ENCODE results near the gene ATP6AP1. TPM values are rescaled to one million over a fixed set of nuclear protein-coding genes. Genes with fewer than 3 reads are reported as not detected.

ATP6AP1 gene
- total and polyA plus RNA-seq, 2 donors (not counting 3 experiments of a cell fraction or from before 2014, with no cell fraction given) = 145 to 322 TPM

GRCh38 chrX:154458954-154459778, 30.7 kb downstream of the ATP6AP1 start:
- Histone ChIP-seq H3K4me1 (ENCODE audit: control insufficient read depth, extremely low read depth, insufficient read depth, low read length) (peaks cover 7% of the 10 kb centered on the region), H3K9ac (replicated peaks; ENCODE audit: extremely low read depth, insufficient read depth, low read length) (peak overlapping the region; percentile 31), H2AFZ (ENCODE audit: low read depth, low read length) (no peak overlapping the region), H3K27ac (ENCODE audit: insufficient read depth, low read depth, low read length) (no peak overlapping the region), H3K36me3 (ENCODE audit: control insufficient read depth in 2 of 2, extremely low read depth in 1 of 2, insufficient read depth in 2 of 2, low read length in 2 of 2) (peaks cover 0 to 7% of the 10 kb centered on the region in 2 experiments), H3K27me3 (ENCODE audit: control insufficient read depth in 2 of 2, insufficient read depth in 2 of 2, low read length in 2 of 2) (no peaks in the 10 kb centered on the region), H3K4me3 (replicated peaks in 1 of 3; ENCODE audit: insufficient read depth in 1 of 3, low read depth in 1 of 3, low read length in 3 of 3) (peak overlapping the region; percentile 73 to 81 (median 76)), H3K79me2 (ENCODE audit: control insufficient read depth, insufficient read depth, low read length) (peaks cover 25% of the 10 kb centered on the region), H3K9me3 (replicated peaks; ENCODE audit: control insufficient read depth, insufficient read depth, low read length) (no peaks in the 10 kb centered on the region), H3K9me1 (replicated peaks; ENCODE audit: control insufficient read depth, extremely low read depth, insufficient read depth, low read length) (no peaks in the 10 kb centered on the region), H4K20me1 (replicated peaks; ENCODE audit: control insufficient read depth, extremely low read depth, insufficient read depth, low read length) (no peaks in the 10 kb centered on the region), H3K4me2 (ENCODE audit: insufficient read depth, low read length) (peak overlapping the region; percentile 70)
- dilution Hi-C loops (cut with MboI; ENCODE audit: extremely low pct_ligation_motif_present, low sequenced_read_pairs) (no loop called here), intact Hi-C loops (cut with micrococcal nuclease) (loop anchor here (2.0 kb wide), 1 partner anchor 20 kb away; the partner anchor contains the start of gene LAGE3)
- no peak for TF ChIP-seq MAX (IDR thresholded peaks at IDR 0.05; ENCODE audit: insufficient read depth, insufficient read length)
- TF ChIP-seq POLR2AphosphoS5 (IDR thresholded peaks at IDR 0.05; ENCODE audit: insufficient read depth, low read depth, low read length) = no peak
- TF ChIP-seq FOS (IDR thresholded peaks at IDR 0.05; ENCODE audit: borderline replicate concordance, insufficient read depth, low read length) = no peak
- no peak for TF ChIP-seq MYC (IDR thresholded peaks at IDR 0.05; ENCODE audit: low read depth, low read length)
- TF ChIP-seq POLR2A (IDR thresholded peaks at IDR 0.05; ENCODE audit: low read depth, low read length) = no peak
- TF ChIP-seq GATA2 (IDR thresholded peaks at IDR 0.05; ENCODE audit: insufficient read depth, insufficient read length, low read depth, low read length) = no peak
- no peak for TF ChIP-seq EZH2 (IDR thresholded peaks at IDR 0.05; ENCODE audit: borderline replicate concordance, low read depth, low read length, severe bottlenecking)
- no peak for TF ChIP-seq CTCF (IDR thresholded peaks at IDR 0.05; ENCODE audit: extremely low read depth in 1 of 2, insufficient read depth in 1 of 2, low read depth in 1 of 2, low read length in 2 of 2)
- no peak for TF ChIP-seq JUN (IDR thresholded peaks at IDR 0.05; ENCODE audit: borderline replicate concordance, insufficient read depth, insufficient read length, low read depth)
- no TSS peak for BruUV-seq (replicated peaks)
- CTCF ChIA-PET = interaction anchor here (1.1 to 2.9 kb wide), 3 partner anchors 13 to 68 kb away, joined by 3 to 8 read pairs (median 3); no protein-coding TSS in a partner anchor
- peak; percentile 24 for FAIRE-seq
- DNase-seq (ENCODE audit: low read depth, low spot score) = no peak
- POLR2A ChIA-PET = interaction anchor here (0.6 to 1.4 kb wide), 6 partner anchors 13 to 457 kb away, joined by 3 to 7 read pairs (median 4); partner anchors contain the start of gene SLC10A3
